ENCODE measurements around the gene DOCK2.

DNA sequence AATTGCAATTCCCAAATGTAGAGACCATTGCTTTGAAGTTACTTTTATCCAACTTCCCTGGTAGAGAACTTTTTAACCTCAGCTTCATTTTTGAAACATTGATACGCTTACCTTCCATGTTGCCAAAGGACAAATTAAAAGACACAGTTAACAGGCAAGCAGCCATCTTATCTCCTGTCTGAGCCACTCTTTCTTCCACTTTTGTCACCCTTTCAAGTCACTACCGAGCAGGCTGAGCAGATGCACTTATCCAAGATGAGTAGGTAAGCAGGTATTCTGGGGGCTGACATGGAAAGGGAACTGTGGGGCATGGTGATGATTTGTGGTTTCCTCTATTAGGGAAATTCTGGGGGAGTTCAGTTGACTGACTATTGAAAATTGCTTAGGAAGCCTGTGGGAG, 66.7 kb downstream of the DOCK2 start:
- no peak for TF ChIP-seq POLR2AphosphoS5 (IDR thresholded peaks at IDR 0.05; ENCODE audit: low read depth, low read length)
- TF ChIP-seq, protein P1, sequence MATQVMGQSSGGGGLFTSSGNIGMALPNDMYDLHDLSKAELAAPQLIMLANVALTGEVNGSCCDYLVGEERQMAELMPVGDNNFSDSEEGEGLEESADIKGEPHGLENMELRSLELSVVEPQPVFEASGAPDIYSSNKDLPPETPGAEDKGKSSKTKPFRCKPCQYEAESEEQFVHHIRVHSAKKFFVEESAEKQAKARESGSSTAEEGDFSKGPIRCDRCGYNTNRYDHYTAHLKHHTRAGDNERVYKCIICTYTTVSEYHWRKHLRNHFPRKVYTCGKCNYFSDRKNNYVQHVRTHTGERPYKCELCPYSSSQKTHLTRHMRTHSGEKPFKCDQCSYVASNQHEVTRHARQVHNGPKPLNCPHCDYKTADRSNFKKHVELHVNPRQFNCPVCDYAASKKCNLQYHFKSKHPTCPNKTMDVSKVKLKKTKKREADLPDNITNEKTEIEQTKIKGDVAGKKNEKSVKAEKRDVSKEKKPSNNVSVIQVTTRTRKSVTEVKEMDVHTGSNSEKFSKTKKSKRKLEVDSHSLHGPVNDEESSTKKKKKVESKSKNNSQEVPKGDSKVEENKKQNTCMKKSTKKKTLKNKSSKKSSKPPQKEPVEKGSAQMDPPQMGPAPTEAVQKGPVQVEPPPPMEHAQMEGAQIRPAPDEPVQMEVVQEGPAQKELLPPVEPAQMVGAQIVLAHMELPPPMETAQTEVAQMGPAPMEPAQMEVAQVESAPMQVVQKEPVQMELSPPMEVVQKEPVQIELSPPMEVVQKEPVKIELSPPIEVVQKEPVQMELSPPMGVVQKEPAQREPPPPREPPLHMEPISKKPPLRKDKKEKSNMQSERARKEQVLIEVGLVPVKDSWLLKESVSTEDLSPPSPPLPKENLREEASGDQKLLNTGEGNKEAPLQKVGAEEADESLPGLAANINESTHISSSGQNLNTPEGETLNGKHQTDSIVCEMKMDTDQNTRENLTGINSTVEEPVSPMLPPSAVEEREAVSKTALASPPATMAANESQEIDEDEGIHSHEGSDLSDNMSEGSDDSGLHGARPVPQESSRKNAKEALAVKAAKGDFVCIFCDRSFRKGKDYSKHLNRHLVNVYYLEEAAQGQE (IDR thresholded peaks at IDR 0.05; ENCODE audit: insufficient read depth in 1 of 2, low read depth in 2 of 2, low read length in 2 of 2) = no peak
- TF ChIP-seq TAF1 (IDR thresholded peaks at IDR 0.05; ENCODE audit: borderline replicate concordance, insufficient read depth, low read length) = no peak
